PC-3 (cell line): ENCODE results near the gene PLAAT3.

Experiments
- CTCF ChIP-seq: fragments of 300-600 bp; sonication (generic); conservative IDR thresholded peaks from 2 replicates; pipeline ENCODE4 v1.5.1; 2017; ENCODE audit warnings: antibody characterized with exemption, low read depth, mild to moderate bottlenecking, low read length
- EZH2 ChIP-seq: fragments of 300-600 bp; sonication (generic); IDR thresholded peaks from one replicate; pipeline ENCODE4 v1.6.1; 2017; ENCODE audit warnings: antibody characterized with exemption, mild to moderate bottlenecking, low read length; ENCODE audit not compliant: unreplicated experiment
- EZH2phosphoT487 ChIP-seq: fragments of 300-600 bp; sonication (generic); IDR thresholded peaks from 2 replicates; pipeline ENCODE4 v1.6.1; 2018; ENCODE audit warnings: mild to moderate bottlenecking, antibody characterized with exemption, low read length, borderline replicate concordance

DNA sequence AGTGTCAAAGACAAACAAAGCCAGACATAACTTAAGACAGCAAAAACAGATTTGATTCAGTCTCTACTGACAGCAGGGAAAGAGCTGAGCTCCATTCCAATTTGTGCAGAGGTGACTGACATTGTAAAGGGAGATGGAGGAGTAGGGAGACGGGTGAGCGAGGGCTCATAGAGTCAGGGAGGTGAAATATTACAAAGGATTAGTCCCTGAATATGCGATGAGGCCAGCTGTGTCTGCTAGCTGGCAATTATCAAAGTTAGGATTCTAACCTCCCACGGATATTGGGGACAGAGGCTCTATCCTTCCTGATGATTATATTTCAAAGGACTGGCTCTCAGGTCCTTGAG, 59.4 kb downstream of the PLAAT3 start:
- no peak for TF ChIP-seq EZH2phosphoT487
- TF ChIP-seq CTCF, result no peak
- TF ChIP-seq EZH2, result no peak
